Right renal cortex interstitium (tissue), 3 donors: ENCODE data around the gene LRRC74B. TPM values are rescaled to one million over a fixed set of nuclear protein-coding genes. Genes with fewer than 3 reads are reported as not detected.
"Not testable (repeated sequence)": the region's sequence is repeated elsewhere in the genome, so short reads cannot be mapped to it uniquely, and the experiment has no call there.

Source experiments
- DNase-seq, 3 donors: peaks; one replicate each; pipeline ENCODE4 v3.0.0-alpha.2; 2013; ENCODE audit warnings: low read depth in 3 of 3, low spot score in 2 of 3
- polyA plus RNA-seq, 3 donors: library from polyadenylated mRNA; unstranded; fragments of 120-200 nt; gene quantifications; one replicate each; pipeline ENCODE4 v1.2.1, GENCODE V29; 2013; ENCODE audit not compliant: insufficient read length in 3 of 3

The LRRC74B gene
- polyA plus RNA-seq, 3 donors: 0.07 to 0.20 (median 0.11) TPM

DNA sequence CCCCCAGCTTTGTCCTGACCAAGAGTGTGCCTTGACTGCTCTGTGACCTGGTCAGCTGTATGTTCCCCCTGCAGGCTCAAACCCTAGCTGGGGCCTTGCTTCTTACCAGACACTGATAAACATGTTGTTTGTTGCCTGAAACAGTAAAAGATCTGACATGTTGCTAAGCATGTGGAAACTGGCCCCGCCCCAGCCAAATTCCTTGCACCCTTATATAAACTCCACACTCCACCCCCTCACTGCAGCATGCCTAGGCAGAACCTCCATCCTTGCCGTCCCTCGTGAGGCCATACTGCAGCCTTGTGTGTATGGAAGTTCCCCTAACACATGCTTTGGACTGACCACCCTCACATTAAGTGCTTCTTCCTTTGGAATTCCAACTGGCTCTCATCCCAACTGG, 27.3 kb downstream of the LRRC74B start:
- DNase-seq: no peak

DNA sequence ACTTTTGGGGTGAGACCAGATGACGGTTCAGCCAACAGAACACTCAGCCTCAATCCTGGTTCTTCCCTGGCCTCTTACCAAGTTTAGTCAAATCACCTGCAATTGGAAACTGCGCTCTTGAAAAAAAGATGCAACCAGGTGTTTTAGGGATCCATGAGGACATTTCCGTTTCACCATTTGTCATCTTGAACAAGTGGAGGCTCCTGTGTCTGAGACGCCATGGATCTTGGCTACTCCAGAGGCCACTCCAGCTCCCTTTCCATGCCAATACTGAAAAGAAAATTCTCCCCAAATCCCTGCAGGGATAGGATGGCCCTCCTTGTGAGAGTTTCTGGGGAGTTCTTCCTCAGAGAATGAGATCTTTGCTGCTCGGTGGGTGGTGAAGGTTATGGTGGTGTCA, 27.7 kb downstream of the LRRC74B start:
- DNase-seq: no peak

DNA sequence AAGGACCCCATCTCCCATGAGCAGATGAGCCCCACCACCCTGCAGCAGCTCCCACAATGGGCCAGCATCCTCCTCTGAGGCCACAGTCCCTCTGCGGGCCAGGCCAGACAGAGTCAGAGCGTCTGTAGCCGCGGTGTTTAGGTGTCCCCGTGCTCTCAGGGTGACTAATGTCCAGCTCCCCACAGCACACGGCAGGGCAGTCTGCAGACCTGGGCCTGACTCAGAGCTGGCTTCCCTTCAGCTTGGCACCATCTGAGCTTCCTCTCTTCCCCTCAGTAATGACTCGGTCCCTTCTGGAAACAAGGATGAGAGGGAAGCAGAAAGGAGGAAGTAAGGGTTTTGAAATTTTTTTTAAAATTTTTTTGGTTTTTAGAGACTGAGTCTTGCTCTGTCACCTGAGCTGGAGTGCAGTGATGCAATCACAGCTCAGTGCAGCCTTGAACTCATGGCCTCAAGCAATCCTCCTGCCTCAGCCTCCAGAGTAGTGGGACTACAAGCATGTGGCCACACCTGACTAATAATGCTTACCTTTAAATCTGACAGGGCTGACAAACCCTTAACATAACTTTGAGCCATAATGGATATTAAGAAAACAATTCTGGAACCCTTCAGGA, 28.5 kb downstream of the LRRC74B start:
- no peak for DNase-seq

DNA sequence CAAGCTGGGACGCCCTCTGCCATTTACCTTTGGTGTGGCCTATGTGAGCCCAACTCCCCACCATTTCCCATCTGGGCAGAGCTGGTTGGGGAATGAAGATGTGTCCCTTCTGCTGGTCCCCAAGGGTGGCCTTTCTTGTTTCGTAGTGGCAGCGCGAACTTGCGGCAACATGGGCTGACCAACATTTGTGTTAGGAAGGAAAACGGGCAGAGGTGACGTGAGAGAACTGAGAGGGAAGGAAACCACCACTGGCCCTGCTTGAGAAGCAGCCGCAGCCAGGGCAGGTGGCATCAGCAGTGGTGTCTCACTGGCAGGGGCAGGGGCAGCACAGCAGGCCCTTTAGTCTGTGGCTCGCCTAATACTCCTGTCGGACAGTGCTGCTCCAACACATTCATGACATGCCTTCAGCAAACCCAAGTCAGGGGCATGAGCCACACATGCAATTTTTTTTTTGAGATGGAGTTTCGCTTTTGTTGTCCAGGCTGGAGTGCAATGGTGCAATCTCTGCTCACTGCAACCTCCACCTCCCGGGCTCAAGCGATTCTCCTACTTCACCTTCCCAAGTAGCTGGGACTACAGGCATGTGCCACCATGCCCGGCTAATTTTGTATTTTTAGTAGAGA, 29.9 kb downstream of the LRRC74B start:
- no peak for DNase-seq

DNA sequence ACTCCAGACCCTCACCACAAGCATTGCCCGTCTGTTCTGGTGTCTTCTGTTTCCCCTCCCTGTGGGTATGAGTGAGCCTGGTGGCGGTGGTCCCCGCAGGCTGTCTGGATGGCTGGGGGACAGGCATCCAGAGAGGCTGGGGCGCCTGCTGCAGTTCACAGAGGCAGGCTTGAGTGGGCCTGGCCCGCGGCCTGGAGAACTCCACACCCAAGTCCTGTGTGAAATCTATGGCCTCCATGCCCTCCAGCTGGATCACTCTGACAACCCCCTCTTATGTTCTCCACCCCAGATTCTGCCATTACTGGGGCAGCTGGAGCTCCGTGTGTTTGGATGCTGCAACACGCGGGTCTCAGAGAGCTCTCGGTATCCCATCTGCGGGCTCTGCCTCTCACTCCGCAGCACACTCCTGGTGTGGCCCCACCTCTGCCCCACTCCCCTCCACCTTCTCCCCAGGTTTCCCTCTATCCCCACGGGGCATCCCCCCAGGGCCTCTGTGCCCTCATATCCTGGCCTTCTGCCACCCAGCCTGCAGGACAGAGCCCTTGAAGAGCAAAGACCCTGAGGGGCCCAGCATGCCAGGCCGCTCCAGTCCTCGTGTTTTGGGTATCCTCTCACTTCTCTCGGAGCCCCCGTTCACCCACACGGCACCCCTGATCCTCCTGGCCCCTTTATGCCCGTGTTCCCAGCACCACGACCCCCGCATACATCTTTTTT, 31.3 kb downstream of the LRRC74B start:
- DNase-seq: no peak

DNA sequence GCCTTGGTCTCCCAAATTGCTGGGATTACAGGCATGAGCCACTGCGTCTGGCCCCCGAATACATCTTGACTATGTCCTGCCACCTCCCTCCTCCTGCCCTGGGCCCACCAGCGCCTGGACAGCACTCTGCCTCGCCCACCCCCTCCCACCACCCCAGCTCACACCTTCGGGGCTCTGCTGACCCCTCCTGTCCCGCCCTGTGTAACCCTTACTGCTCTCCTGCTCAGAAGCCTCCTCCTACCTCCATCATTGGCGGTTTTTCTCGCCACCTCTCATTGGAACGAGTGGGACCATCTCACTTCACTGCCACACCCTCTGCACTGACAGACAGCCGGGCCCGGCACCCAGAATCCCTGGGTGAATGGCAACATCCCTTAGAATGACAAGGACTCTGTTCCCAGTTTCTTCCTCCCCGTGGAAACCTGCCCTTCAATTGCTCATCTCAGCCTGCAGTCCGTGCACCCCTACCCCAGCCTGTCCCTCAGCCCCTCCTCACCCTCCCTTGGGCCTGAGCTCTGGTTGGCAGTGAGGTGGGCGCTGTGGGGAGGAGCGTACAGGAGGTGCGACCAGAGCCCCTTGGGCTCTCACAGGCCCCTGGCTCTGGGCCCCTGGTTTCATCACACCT, 32.2 kb downstream of the LRRC74B start:
- no peak for DNase-seq

DNA sequence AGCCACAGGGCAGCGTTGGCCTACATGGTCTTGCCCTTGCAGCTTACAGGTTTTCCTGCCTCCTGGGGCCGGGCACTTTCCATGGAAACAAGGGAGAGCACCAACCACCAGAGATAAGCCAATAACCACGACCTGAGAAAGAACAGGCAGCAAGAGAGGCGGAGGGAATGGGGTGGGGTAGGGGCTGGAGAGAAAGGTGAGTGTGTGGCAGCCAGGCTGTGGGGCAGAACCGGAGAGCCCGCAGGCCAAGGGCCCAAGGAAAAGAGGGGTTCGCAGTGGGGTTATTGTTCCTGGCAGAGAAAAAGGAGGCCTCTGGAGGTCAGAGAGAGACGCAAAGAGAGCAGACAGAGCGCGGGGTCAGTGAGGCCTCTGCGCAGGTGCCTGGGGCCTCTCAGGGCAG, 33.2 kb downstream of the LRRC74B start:
- DNase-seq: no peak

DNA sequence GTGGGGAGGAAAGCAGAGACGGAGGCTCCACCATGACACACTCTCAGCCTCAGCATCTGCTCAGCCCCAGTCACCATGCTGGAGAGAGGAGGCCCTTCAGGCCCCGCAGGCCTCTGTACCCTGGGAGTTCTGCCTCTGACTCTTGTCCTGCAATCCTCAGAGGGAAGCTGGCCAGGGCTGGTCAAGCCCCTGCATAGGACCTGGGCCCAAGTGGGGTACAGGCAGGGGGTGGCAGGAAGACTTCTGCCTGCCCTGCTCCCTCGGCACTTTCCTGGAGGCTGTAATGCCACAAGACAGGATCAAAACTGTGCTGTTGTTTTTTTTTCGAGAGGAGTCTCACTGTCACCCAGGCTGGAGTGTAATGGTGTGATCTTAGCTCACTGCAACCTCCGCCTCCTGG, 33.7 kb downstream of the LRRC74B start:
- no peak for DNase-seq

DNA sequence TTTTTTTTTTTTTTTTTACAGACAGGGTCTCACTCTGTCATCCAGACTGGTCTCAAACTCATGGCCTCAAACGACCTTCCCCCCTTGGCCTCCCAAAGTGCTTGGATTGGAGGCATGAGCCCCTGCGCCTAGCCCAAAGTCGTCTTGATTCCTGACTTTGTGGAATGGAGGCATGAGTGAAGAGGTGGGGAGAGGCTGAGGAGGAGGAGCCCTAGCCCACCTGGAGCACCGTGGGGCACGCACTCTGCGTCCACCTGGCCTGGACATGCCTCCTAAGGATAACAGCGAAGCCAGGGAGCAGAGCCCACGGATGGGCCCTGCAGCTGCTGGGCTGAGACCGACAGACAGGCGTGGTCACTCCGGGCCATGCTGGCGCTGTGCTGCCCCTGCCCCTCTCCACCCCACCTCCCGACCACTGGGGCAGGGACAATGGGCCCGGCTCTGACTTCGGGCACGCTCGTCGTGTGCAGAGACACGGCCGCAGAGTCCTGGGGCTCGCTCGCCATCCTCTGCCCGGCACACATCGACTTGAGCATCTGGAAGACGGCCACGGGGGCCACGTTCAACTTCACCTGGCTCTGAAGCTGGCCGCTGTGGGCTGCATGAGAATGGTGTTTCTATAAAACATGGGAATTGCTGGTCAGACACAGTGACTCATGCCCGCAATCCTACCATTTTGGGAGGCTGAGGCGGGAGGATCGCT, 34.8 kb downstream of the LRRC74B start:
- no peak for DNase-seq

DNA sequence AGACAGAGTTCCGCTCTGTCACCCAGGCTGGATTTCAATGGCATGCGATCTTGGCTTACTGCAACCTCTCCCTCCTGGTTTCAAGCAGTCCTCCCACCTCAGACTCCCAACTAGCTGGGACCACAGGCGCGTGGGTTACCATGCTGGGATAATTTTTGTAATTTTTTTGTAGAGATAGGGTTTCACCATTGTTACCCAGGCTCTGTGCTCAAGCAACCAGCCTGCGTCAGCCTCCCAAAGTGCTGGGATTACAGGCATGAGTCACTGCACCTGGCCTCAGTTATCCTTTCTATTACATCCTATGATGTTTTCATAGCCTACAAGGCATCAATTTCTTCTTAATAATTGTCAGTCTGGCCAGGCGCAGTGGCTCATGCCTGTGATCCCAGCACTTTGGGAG, 36.5 kb downstream of the LRRC74B start:
- DNase-seq: no peak

DNA sequence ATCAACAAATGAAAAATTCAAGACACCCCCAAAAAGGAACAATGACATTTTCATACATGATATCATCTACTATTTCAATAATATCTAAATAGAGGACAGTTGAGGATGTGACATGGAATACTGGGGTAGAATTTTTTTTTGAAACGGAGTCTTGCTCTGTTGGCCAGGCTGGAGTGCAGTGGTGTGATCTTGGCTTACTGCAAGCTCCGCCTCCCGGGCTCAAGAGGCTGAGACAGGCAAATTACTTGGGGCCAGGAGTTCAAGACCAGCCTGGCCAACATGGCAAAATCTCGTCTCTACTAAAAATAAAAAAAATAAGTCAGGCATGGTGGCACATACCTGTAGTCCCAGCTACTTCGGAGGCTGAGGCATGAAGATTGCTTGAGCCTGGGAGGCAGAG, 41.4 kb downstream of the LRRC74B start:
- no peak for DNase-seq

DNA sequence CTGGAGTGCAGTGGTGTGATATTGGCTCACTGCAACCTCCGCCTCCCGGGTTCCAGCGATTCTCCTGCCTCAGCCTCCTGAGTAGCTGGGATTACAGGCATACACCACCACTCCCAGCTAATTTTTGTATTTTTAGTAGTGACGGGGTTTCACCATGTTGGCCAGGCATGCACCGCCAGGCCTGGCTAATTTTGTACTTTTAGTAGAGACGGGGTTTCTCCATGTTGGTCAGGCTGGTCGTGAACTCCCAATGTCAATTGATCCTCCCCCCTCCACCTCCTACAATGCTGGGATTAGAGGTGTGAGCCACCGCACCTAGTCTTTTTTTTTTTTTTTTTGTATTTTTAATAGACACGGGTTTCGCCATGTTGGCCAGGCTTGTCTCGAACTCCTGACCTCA, 42.2 kb downstream of the LRRC74B start:
- not testable (repeated sequence) for DNase-seq

DNA sequence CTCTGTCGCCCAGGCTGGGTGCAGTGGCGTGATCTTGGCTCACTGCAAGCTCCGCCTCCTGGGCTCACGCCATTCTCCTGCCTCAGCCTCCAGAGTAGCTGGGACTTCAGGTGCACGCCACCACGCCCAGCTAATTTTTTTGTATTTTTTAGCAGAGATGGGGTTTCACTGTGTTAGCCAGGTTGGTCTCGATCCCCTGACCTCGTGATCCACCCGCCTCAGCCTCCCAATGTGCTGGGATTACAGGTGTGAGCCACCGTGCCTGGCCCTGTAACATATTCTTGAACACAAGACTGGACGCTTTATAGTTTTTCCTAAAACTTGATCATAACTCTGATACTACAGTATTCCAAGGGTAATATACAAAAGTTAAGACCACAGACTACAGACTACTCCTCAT, 45.5 kb downstream of the LRRC74B start:
- DNase-seq: not testable (repeated sequence)

DNA sequence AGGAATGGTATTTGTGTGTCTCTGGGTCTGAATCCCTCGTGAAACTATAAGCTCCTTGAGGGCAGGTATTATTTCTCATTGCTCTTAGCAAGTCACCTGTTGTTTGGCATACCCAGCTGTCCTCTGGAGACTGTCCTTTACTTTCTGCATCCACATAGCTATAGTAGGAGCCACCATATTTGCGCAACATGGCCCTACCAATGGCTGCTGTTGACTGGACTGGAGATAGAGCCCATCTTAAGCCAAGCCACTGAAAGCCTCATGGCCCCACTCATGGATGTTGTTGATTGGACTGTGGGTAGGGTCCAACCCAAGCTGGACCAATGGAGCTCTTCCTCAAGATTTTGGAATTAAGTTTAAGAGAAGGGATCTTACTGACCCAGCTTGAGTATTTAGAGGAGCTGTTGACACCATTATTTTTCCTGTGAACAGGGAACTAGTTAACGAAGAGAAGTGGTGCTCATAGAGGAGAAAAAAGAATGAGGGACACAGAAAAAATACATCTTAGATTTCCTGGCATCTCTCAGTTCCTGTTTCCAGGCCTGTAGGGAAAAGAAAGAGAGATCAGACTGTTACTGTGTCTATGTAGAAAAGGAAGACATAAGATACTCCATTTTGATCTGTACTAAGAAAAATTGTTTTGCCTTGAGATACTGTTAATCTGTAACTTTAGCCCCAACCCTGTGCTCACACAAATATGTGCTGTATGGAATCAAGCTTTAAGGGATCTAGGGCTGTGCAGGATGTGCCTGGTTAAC, 47.2 kb downstream of the LRRC74B start:
- no peak for DNase-seq

DNA sequence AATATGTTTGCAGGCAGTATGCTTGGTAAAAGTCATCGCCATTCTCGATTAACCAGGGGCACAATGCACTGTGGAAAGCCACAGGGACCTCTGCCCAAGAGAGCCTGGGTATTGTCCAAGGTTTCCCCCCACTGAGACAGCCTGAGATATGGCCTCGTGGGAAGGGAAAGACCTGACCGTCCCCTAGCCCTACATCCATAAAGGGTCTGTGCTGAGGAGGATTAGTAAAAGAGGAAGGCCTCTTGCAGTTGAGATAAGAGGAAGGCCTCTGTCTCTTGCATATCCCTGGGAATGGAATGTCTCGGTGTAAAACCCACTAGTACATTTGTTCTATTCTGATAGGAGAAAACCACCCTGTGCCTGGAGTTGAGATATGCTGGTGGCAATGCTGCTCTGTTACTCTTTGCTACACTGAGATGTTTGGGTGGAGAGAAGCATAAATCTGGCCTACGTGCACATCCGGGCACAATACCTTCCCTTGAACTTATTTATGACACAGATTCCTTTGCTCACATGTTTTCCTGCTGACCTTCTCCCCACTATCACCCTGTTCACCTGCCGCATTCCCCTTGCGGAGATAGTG, 47.9 kb downstream of the LRRC74B start:
- not testable (repeated sequence) for DNase-seq

DNA sequence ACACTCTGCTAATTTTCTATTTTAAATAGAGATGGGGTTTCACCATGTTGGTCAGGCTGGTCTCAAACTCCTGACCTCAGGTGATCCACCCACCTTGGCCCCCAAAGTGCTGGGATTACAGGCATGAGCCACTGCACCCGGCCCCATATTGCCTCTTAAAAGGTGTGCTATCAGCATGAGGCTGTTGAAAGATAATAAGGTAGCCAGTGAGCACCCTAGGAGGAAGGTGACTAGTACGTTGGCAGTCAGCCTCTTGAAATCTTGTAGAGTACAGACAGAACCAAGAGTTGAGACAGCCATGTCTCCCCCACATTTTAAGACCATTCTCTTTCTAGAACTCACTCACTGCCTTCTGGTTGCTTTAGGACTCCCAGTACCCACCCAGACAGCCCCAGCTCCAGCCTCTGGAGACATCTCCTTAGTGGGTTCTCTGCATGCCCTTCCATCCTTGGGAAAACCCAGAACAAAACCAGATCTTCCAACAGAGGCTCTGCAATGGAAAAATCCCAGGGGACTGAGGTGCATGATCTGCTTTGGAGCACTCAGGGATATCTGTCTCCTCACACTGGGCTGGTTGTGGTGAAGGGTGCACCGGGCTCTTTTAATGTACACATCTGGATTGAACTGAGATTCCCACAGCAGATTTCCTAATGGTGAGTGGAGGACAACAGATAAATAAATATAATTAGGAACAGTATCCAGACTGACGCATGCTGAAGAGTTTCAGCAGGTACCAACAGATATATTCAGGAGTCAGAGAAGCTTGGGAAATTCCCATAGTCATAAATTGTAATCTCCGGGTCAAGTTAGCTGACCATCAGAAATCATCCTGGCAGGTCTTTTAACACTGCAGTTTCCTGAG, 49.4 kb downstream of the LRRC74B start:
- DNase-seq: no peak

DNA sequence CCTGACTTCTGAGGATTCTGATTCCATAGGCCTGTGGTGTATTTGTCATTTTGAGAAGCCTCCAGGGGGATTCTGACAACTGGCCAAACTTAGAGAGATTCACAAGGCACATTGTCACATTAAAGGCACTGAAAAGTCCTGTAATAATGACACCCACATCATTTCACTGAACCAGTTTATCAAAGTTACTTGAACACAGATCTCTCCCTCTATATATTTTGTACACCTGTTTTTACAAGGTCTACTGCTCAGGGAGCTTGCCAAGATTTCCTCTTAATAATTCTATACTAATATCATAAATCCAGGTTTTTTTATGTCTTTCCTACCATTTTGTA, 50.0 kb downstream of the LRRC74B start:
- DNase-seq: no peak

DNA sequence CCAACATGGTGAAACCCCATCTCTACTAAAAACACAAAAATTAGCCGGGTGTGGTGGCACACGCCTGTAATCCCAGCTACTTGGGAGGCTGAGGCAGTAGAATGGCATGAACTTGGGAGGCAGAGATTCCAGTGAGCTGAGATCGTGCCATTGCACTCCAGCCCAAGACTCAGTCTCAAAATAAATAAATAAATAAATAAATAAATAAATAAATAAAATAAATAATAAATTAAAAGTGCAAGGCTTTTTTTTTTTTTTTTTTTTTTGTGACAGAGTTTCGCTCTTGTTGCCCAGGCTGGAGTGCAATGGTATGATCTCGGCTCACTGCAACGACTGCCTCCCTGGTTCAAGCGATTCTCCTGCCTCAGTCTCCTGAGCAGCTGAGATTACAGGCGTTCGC, 51.1 kb downstream of the LRRC74B start:
- DNase-seq: not testable (repeated sequence)

DNA sequence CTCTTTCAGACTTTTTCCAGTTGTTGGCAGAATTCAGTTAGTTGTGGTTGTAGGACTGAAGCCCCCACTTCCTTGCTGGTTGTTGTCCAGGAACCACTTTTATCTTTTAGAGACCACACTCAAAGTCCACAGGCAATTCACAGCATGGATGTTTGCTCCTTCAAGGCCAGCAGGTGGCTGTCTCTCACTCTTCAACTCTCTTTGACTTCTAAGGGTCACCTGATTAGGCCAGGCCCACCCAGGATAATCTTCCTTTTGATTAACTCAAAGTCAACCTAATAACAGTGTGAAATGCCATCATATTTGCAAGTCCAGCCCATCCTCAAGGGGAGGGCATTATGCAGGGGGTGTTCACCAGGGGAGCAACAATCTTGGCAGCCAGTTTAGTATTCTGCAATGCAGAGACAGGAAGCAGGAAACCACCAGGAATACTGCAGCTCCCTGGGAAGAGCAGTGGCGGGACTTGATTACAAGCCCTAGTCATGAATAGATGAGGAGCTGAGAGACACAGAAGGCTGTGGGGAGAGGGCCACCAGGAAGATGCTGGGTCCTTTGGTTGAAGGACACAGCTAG, 52.4 kb downstream of the LRRC74B start:
- DNase-seq: no peak
